ENCODE data around the gene AMIGO2.
"Not testable (repeated sequence)": the region's sequence is repeated elsewhere in the genome, so short reads cannot be mapped to it uniquely, and the experiment has no call there.

Gene AMIGO2

GRCh38 chr12:47074757-47075156 lies 5.0 kb downstream of the AMIGO2 start:
- DNase-seq (ENCODE audit: low read depth in 2 of 2): no peak

- DNase-seq (ENCODE audit: low read depth in 2 of 2): no peak
Observed at GRCh38 chr12:47073951-47074350, 5.8 kb downstream of the AMIGO2 start.

- DNase-seq (ENCODE audit: low read depth in 2 of 2): no peak
Observed at GRCh38 chr12:47071241-47071852, 8.4 kb downstream of the AMIGO2 start.

GRCh38 chr12:47070310-47070709 lies 9.4 kb downstream of the AMIGO2 start:
- DNase-seq (ENCODE audit: low read depth in 2 of 2): no peak

- DNase-seq (ENCODE audit: low read depth in 2 of 2): no peak
Observed at GRCh38 chr12:47068539-47068938, 11.2 kb downstream of the AMIGO2 start.

- DNase-seq (ENCODE audit: low read depth in 2 of 2): no peak
Observed at GRCh38 chr12:47067771-47068431, 11.9 kb downstream of the AMIGO2 start.

GRCh38 chr12:47067176-47067575 lies 12.6 kb downstream of the AMIGO2 start:
- no peak for DNase-seq (ENCODE audit: low read depth in 2 of 2)

GRCh38 chr12:47066278-47067025 lies 13.3 kb downstream of the AMIGO2 start:
- DNase-seq (ENCODE audit: low read depth in 2 of 2): no peak

GRCh38 chr12:47065546-47065945 lies 14.2 kb downstream of the AMIGO2 start:
- no peak for DNase-seq (ENCODE audit: low read depth in 2 of 2)

- not testable (repeated sequence) for DNase-seq (ENCODE audit: low read depth in 2 of 2)
Observed at GRCh38 chr12:47058640-47059039, 21.1 kb downstream of the AMIGO2 start.

- not testable (repeated sequence) for DNase-seq (ENCODE audit: low read depth in 2 of 2)
Observed at GRCh38 chr12:47056944-47057343, 22.8 kb downstream of the AMIGO2 start.

GRCh38 chr12:47055856-47056255 lies 23.9 kb downstream of the AMIGO2 start:
- DNase-seq (ENCODE audit: low read depth in 2 of 2): not testable (repeated sequence)

GRCh38 chr12:47054659-47055058 lies 25.1 kb downstream of the AMIGO2 start:
- no peak for DNase-seq (ENCODE audit: low read depth in 2 of 2)

- DNase-seq (ENCODE audit: low read depth in 2 of 2): no peak
Observed at GRCh38 chr12:47053961-47054360, 25.8 kb downstream of the AMIGO2 start.

- DNase-seq (ENCODE audit: low read depth in 2 of 2): no peak
Observed at GRCh38 chr12:47052274-47052673, 27.5 kb downstream of the AMIGO2 start.

- not testable (repeated sequence) for DNase-seq (ENCODE audit: low read depth in 2 of 2)
Observed at GRCh38 chr12:47051291-47051690, 28.5 kb downstream of the AMIGO2 start.

GRCh38 chr12:47048541-47048940 lies 31.2 kb downstream of the AMIGO2 start:
- no peak for DNase-seq (ENCODE audit: low read depth in 2 of 2)

GRCh38 chr12:47041327-47041726 lies 38.4 kb downstream of the AMIGO2 start:
- DNase-seq (ENCODE audit: low read depth in 2 of 2): no peak

GRCh38 chr12:47039756-47040155 lies 40.0 kb downstream of the AMIGO2 start:
- no peak for DNase-seq (ENCODE audit: low read depth in 2 of 2)

- no peak for DNase-seq (ENCODE audit: low read depth in 2 of 2)
Observed at GRCh38 chr12:47039079-47039478, 40.7 kb downstream of the AMIGO2 start.

GRCh38 chr12:47038270-47038748 lies 41.5 kb downstream of the AMIGO2 start:
- DNase-seq (ENCODE audit: low read depth in 2 of 2): no peak

- DNase-seq (ENCODE audit: low read depth in 2 of 2): no peak
Observed at GRCh38 chr12:47035484-47035883, 44.3 kb downstream of the AMIGO2 start.

- no peak for DNase-seq (ENCODE audit: low read depth in 2 of 2)
Observed at GRCh38 chr12:47034661-47035060, 45.1 kb downstream of the AMIGO2 start.
